Measurements from ENCODE around the gene TNFRSF19. TPM values are rescaled to one million over a fixed set of nuclear protein-coding genes. Genes with fewer than 3 reads are reported as not detected.
"Not testable (repeated sequence)": the region's sequence is repeated elsewhere in the genome, so short reads cannot be mapped to it uniquely, and the experiment has no call there.

TNFRSF19 gene
- total RNA-seq, 3 donors from 2014 or later: 0.32 to 3.8 (median 0.58) TPM

DNA sequence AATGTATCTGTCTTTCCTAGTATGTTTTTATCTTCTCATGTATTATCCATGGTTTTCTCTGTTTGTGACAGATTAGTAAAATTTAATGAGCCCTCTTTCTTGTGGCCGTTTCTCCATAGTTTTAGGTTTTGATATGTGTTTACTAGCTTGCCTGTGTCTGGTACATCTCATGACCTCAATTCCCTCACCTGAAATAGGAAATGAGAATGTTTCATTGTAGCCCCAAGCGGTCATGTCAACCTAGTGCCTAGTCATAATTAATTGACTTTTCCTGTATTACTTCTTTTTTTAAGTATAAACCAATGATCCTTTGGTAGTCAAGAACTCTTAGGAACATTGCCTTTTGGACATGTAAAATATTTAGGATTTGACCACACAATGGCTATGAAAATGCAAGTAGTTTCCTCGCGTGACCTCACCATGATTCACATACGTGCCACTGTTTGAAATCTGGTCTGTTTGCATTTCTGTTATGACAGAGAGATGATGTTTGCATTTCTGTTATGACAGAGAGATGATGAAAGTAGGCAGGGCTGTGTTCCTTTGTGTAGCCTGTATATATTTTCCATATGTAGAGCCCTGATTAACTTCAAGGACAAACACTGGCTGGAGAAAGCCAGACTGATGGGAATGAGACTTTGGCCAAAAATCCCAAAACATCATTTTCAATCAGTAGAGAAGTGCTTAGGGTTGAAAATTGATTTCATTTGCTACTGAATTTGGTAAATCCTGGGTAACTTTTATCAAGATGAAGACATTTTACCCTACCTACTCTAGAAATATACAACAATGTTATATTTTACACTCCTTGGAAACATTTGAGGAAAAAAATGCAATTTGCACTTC is 104.8 kb downstream of the TNFRSF19 start:
- intact Hi-C loops (cut with DNase I, micrococcal nuclease): no loop called here
- DNase-seq (no peak), ATAC-seq (no peak)
- no peaks in the 10 kb centered on the region for H3K9me3 ChIP-seq
- TF ChIP-seq, protein P1, sequence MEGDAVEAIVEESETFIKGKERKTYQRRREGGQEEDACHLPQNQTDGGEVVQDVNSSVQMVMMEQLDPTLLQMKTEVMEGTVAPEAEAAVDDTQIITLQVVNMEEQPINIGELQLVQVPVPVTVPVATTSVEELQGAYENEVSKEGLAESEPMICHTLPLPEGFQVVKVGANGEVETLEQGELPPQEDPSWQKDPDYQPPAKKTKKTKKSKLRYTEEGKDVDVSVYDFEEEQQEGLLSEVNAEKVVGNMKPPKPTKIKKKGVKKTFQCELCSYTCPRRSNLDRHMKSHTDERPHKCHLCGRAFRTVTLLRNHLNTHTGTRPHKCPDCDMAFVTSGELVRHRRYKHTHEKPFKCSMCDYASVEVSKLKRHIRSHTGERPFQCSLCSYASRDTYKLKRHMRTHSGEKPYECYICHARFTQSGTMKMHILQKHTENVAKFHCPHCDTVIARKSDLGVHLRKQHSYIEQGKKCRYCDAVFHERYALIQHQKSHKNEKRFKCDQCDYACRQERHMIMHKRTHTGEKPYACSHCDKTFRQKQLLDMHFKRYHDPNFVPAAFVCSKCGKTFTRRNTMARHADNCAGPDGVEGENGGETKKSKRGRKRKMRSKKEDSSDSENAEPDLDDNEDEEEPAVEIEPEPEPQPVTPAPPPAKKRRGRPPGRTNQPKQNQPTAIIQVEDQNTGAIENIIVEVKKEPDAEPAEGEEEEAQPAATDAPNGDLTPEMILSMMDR (IDR thresholded peaks at IDR 0.05): no peak
- no peak overlapping the region for H3K4me3 ChIP-seq
- H3K4me1 ChIP-seq (ENCODE audit: low read depth): no peaks in the 10 kb centered on the region
- H3K36me3 ChIP-seq (ENCODE audit: low read depth): no peaks in the 10 kb centered on the region

DNA sequence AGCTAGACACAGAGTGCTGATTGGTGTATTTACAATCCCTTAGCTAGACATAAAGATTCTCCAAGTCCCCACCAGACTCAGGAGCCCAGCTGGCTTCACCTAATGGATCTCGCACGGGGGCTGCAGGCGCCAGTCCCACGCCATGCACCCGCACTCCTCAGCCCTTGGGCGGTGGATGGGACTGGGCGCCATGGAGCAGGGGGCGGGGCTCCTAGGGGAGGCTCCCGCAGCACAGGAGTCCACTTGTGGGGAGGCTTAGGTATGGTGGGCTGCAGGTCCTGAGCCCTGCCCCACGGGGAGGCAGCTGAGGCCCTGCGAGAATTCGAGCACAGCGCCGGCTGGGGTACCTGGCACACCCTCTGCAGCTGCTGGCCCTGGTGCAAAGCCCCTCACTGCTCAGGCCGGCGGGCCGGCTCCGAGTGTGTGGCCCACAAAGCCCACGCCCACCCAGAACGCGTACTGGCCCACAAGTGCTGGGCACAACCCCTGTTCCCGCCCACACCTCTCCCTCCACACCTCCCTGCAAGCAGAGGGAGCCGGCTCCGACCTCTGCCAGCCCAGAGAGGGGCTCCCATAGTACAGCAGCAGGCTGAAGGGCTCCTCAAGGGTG is 107.6 kb downstream of the TNFRSF19 start:
- ATAC-seq; DNase-seq; H3K36me3 ChIP-seq (ENCODE audit: low read depth); H3K4me3 ChIP-seq; intact Hi-C loops (cut with DNase I, micrococcal nuclease); H3K9me3 ChIP-seq; H3K4me1 ChIP-seq (ENCODE audit: low read depth): not testable (repeated sequence)

DNA sequence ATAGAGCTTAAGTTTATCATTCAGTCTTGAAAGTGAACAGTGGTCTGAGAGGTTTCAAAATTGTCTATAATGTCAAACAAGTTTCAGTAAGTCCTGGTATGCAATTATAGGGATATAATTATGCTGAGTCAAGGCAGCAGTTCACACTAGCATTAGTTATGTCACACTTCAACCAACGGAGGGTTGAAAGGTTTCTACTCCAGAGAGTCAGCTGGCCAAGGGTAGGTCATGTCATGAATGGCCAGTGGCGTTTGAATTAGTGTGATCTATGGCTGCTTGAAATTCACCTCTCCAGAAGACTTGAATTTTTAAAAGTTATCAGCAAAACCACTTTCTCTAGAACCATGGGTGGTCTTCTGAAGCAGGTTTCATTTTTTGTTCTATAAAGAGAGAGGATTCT is 108.6 kb downstream of the TNFRSF19 start:
- TF ChIP-seq, protein P1 (IDR thresholded peaks at IDR 0.05): no peak
- DNase-seq (no peak), ATAC-seq (no peak)
- Histone ChIP-seq H3K36me3 (ENCODE audit: low read depth) (no peaks in the 10 kb centered on the region), H3K9me3 (peaks cover 6% of the 10 kb centered on the region), H3K4me3 (no peak overlapping the region), H3K4me1 (ENCODE audit: low read depth) (no peaks in the 10 kb centered on the region)
- intact Hi-C loops (cut with DNase I, micrococcal nuclease): no loop called here

DNA sequence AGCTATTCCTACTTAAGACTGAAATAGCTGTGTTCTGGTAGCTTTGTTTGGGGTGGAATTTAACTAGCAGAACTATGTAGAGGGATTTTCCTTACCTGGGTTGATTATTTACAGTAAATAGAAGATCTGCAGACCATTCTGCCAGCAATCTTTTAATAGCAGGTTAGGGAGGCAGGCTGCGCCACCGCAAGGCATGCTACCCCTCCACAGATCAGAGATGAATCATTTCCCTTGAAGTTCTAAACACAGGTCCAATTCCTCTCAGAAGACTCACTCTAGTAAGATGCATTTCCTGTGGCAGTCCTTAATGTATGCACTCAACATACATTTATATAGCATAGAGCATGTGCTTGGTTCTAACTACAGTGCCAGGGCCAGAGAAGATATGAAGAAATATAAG is 109.0 kb downstream of the TNFRSF19 start:
- Histone ChIP-seq H3K4me1 (ENCODE audit: low read depth) (no peaks in the 10 kb centered on the region), H3K9me3 (peaks cover 9% of the 10 kb centered on the region), H3K36me3 (ENCODE audit: low read depth) (no peaks in the 10 kb centered on the region), H3K4me3 (no peak overlapping the region)
- ATAC-seq: no peak
- TF ChIP-seq, protein P1 (IDR thresholded peaks at IDR 0.05): no peak
- intact Hi-C loops (cut with DNase I, micrococcal nuclease): no loop called here
- DNase-seq: no peak

DNA sequence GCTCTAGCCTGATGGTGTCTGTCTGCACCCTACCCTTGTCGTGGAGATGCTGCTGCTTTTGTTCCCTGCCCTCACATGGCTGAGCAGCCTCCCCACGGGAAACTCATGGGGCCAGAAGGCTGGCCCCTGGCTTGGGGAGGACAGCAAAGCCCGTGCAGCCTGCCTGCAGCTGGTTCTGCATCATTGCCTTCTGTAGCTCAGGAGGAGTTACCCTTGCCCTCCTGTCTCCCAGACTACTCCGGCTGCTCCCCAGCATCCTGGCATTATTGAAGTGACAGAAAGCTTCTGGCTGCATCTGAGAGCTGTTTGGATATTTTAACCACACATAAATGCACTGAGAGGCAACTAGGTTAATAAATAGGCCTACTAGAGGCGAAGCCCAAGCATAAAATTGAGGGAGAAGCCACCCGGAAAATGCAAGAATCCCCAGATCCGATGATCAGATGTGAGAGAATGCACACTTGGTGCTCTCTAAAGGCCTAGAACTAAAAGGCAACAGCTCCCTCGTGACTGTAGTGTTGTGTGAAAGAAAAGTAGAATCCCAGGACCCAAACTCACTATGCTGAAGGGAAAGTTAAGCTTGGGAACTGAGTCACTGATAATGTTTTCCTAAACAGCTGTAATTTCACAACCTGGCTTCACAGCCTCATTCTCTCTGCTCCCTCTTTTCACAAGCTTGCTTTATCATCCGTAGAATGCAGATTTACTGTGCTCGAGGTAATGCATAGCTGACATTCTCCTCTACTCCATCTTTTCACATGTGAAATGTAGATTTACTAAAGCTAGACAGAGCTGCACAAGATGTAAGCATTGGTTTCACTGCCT is 110.8 kb downstream of the TNFRSF19 start:
- no peaks in the 10 kb centered on the region for H3K36me3 ChIP-seq (ENCODE audit: low read depth)
- TF ChIP-seq, protein P1 (IDR thresholded peaks at IDR 0.05): no peak
- H3K4me1 ChIP-seq (ENCODE audit: low read depth): no peaks in the 10 kb centered on the region
- DNase-seq (no peak), ATAC-seq (no peak)
- intact Hi-C loops (cut with DNase I, micrococcal nuclease): no loop called here
- no peak overlapping the region for H3K4me3 ChIP-seq
- H3K9me3 ChIP-seq: peaks cover 16% of the 10 kb centered on the region
